H1 (cell line): Measurements from ENCODE around the gene PRR29.

Experiments
- CTCF ChIP-seq, 3 experiments: IDR thresholded peaks; 1 replicate in 2 of 3; 2 replicates in 1 of 3; pipeline versions ENCODE4 v1.5.1 to v1.6.1; 2011; ENCODE audit warnings: low read length in 3 of 3, mild to moderate bottlenecking in 3 of 3, inconsistent platforms in 2 of 3, low read depth in 1 of 3, moderate library complexity in 1 of 3; ENCODE audit not compliant: insufficient read depth in 1 of 3; ENCODE audit errors: control extremely low read depth in 1 of 3
- POLR2A ChIP-seq, 2 experiments: IDR thresholded peaks; 1 replicate in 1 of 2; 2 replicates in 1 of 2; pipeline ENCODE4 v1.6.1; 2011; ENCODE audit warnings: low read depth in 2 of 2, low read length in 2 of 2, mild to moderate bottlenecking in 2 of 2; ENCODE audit errors: control extremely low read depth in 1 of 2

GRCh38 chr17:63972796-63973195, 25.4 kb upstream of the PRR29 start, which contains the start of gene SCN4A:
- TF ChIP-seq CTCF (IDR thresholded peaks at IDR 0.05; ENCODE audit: control extremely low read depth in 1 of 3, insufficient read depth in 1 of 3, low read depth in 1 of 3, low read length in 3 of 3) (no peak), POLR2A (IDR thresholded peaks at IDR 0.05; ENCODE audit: control extremely low read depth in 1 of 2, low read depth in 2 of 2, low read length in 2 of 2) (no peak)
